ENCODE measurements around the gene ZFAND2B.

DNA sequence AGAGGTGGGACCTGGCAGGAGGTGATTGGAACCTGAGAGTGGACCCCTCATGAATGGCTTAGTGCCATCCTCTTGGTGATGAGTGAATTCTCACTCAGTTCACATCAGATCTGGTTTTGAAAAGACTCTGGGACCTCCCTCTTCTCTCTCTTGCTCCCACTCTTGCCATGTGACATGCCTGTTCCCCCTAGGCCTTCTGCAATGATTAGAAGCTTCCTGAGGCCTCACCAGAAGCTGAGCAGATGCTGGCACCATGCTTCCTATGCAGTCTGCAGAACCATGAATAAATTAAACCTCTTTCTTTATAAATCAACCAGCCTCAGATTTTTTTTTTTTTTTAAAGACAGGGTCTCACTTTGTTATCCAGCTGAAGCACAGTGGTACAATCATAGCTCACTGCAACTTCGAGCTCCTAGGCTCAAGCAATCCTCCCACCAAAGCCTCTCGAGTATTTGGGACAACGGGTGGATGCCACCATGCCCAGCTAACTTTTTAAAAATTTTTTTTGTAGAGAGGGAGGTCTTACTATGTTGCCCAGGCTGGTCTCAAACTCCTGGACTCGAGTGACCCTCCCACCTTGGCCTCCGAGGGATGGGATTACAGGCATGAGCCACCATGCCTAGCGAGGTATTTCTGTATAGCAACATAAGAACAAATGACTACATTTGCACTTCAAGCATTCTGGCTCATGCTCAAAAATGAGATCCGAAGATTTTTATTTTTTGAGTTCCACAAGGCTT, 2.0 kb upstream of the ZFAND2B start:
- TF ChIP-seq, protein P1, sequence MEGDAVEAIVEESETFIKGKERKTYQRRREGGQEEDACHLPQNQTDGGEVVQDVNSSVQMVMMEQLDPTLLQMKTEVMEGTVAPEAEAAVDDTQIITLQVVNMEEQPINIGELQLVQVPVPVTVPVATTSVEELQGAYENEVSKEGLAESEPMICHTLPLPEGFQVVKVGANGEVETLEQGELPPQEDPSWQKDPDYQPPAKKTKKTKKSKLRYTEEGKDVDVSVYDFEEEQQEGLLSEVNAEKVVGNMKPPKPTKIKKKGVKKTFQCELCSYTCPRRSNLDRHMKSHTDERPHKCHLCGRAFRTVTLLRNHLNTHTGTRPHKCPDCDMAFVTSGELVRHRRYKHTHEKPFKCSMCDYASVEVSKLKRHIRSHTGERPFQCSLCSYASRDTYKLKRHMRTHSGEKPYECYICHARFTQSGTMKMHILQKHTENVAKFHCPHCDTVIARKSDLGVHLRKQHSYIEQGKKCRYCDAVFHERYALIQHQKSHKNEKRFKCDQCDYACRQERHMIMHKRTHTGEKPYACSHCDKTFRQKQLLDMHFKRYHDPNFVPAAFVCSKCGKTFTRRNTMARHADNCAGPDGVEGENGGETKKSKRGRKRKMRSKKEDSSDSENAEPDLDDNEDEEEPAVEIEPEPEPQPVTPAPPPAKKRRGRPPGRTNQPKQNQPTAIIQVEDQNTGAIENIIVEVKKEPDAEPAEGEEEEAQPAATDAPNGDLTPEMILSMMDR (IDR thresholded peaks at IDR 0.05) = no peak
- no peak for TF ChIP-seq POLR2A (IDR thresholded peaks at IDR 0.05)

All from esophagus squamous epithelium (tissue), 4 donors.